ENCODE data around the gene LIN37. TPM values are rescaled to one million over a fixed set of nuclear protein-coding genes. Genes with fewer than 3 reads are reported as not detected.
A peak's percentile ranks its signal among the peaks of the same experiment; 100 is the strongest.

Gene LIN37
- total RNA-seq, 1 experiment from 2014 or later: 6.4 TPM

DNA sequence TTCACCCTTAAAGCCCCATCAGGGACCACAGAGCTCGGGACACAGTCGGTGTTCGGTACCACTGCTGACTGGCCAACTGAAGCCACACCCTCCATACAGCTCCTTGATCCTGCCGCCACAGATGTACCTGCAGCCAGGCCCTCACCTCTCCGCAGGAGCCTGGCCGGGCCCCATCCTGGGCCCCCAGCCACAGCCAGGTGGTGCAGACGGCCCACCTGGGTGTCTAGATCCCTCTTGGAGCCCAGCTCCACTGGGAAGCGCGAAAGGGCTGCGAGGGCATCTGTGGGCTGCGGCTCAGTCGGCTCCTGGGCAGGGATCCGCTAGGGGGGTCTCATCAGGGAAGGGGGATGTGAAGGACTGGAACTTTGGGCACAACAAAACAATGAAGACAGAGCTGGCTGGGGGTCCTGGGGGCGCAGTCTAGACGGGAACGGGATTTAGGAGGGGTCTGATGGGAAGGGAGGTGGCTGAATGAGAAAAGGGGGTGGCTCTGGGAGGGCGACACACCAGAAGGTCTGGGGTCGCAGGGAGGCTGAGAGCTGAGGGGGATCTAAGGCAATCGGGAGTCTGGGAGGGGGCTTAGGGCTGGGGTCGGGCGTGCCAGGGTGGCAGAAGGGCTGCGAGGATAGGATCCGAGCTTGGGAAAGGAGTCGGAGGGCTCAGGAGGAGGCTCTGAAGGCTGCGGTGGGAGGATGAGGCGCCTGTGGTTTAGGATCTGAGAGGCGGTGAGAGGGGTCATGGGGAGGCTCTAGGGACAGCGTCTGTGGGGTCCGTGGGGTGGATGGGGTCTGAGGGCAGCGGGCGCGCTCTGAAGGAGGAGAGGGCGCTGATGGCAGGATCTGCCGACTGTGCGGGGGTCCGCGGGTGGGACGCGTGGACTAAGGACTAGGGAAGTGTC lies 48.5 kb downstream of the LIN37 start (continued):
- TF ChIP-seq, protein P1, sequence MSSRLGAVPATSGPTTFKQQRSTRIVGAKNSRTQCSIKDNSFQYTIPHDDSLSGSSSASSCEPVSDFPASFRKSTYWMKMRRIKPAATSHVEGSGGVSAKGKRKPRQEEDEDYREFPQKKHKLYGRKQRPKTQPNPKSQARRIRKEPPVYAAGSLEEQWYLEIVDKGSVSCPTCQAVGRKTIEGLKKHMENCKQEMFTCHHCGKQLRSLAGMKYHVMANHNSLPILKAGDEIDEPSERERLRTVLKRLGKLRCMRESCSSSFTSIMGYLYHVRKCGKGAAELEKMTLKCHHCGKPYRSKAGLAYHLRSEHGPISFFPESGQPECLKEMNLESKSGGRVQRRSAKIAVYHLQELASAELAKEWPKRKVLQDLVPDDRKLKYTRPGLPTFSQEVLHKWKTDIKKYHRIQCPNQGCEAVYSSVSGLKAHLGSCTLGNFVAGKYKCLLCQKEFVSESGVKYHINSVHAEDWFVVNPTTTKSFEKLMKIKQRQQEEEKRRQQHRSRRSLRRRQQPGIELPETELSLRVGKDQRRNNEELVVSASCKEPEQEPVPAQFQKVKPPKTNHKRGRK (CRISPR knock-in tag; IDR thresholded peaks at IDR 0.05; ENCODE audit: borderline replicate concordance): no peak
- TF ChIP-seq GRHL2 (CRISPR knock-in tag; IDR thresholded peaks at IDR 0.05; ENCODE audit: insufficient replicate concordance, severe bottlenecking) (no peak), NFE2L1 (CRISPR knock-in tag; IDR thresholded peaks at IDR 0.05) (no peak), ZBTB43 (CRISPR knock-in tag; IDR thresholded peaks at IDR 0.05) (no peak), ETV6 (CRISPR knock-in tag; IDR thresholded peaks at IDR 0.05) (no peak), ZNF138 (CRISPR knock-in tag; conservative IDR thresholded peaks at IDR 0.05) (no peak), ZNF425 (CRISPR knock-in tag; conservative IDR thresholded peaks at IDR 0.05) (no peak), SP1 (CRISPR knock-in tag; conservative IDR thresholded peaks at IDR 0.05) (no peak)
- TF ChIP-seq, protein P2, sequence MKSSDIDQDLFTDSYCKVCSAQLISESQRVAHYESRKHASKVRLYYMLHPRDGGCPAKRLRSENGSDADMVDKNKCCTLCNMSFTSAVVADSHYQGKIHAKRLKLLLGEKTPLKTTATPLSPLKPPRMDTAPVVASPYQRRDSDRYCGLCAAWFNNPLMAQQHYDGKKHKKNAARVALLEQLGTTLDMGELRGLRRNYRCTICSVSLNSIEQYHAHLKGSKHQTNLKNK (CRISPR knock-in tag; IDR thresholded peaks at IDR 0.05): no peak
- TF ChIP-seq, protein P3, sequence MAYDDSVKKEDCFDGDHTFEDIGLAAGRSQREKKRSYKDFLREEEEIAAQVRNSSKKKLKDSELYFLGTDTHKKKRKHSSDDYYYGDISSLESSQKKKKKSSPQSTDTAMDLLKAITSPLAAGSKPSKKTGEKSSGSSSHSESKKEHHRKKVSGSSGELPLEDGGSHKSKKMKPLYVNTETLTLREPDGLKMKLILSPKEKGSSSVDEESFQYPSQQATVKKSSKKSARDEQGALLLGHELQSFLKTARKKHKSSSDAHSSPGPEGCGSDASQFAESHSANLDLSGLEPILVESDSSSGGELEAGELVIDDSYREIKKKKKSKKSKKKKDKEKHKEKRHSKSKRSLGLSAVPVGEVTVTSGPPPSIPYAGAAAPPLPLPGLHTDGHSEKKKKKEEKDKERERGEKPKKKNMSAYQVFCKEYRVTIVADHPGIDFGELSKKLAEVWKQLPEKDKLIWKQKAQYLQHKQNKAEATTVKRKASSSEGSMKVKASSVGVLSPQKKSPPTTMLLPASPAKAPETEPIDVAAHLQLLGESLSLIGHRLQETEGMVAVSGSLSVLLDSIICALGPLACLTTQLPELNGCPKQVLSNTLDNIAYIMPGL (CRISPR knock-in tag; IDR thresholded peaks at IDR 0.05): no peak

DNA sequence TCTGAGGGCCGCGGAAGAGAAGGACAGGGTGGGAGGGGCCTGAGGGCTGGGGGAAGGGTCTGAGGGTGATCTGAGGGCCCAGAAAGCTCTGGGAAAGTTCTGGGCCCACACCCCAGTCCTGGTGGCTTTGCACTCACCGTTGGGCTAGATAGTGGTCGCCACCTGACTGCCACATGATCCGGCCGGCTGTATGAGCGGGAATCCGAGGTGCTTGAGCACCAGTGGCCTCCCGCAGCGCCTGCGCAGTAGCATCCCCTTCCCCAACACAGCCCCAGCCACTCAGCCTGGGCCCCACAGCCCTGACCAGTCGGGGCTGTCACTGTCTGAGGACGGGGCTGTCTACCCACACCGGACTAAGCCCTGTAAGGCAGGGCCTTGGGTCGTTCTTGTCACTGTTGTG lies 49.3 kb downstream of the LIN37 start:
- H3K4me1 Mint-ChIP-seq: peaks cover 12% of the 10 kb centered on the region
- no peak overlapping the region for H3K27ac Mint-ChIP-seq
- ChIA-PET CTCF (interaction anchor here (0.5 to 3.3 kb wide), 5 partner anchors 12 to 643 kb away, joined by 3 to 26 read pairs (median 5); partner anchors contain the start of gene FXYD5), POLR2A (no interaction called here)
- ATAC-seq (peak; percentile 86), DNase-seq (ENCODE audit: low spot score) (peak; percentile 69)
- peaks cover 55% of the 10 kb centered on the region for H3K27me3 Mint-ChIP-seq (ENCODE audit: low read depth)
- no peaks in the 10 kb centered on the region for H3K9me3 Mint-ChIP-seq
- H3K36me3 Mint-ChIP-seq: no peaks in the 10 kb centered on the region
- peak overlapping the region; percentile 69 for H3K4me3 Mint-ChIP-seq
- 0 out of 2 replicates have a peak, but pooled peaks have one; percentile 50 for TF ChIP-seq ZBTB43 (CRISPR knock-in tag; IDR thresholded peaks at IDR 0.05)
- peak; percentile 81; the same call in 1 of the 2 replicates for TF ChIP-seq SMAD3 (CRISPR knock-in tag; IDR thresholded peaks at IDR 0.05; ENCODE audit: borderline replicate concordance)
- peak; percentile 81 for TF ChIP-seq ZNF121 (CRISPR knock-in tag; IDR thresholded peaks at IDR 0.05)
- no peak for TF ChIP-seq ZNF219 (CRISPR knock-in tag; IDR thresholded peaks at IDR 0.05; ENCODE audit: borderline replicate concordance)
- no peak for TF ChIP-seq ZNF423 (CRISPR knock-in tag; IDR thresholded peaks at IDR 0.05)
- 0 out of 2 replicates have a peak, but pooled peaks have one; percentile 29 for TF ChIP-seq FOXP1 (CRISPR knock-in tag; IDR thresholded peaks at IDR 0.05; ENCODE audit: borderline replicate concordance)
- TF ChIP-seq TEAD1 (CRISPR knock-in tag; IDR thresholded peaks at IDR 0.05): peak; percentile 61; the same call in 1 of the 2 replicates
- no peak for TF ChIP-seq TCF7 (CRISPR knock-in tag; IDR thresholded peaks at IDR 0.05; ENCODE audit: low read depth)
- TF ChIP-seq, protein P4, sequence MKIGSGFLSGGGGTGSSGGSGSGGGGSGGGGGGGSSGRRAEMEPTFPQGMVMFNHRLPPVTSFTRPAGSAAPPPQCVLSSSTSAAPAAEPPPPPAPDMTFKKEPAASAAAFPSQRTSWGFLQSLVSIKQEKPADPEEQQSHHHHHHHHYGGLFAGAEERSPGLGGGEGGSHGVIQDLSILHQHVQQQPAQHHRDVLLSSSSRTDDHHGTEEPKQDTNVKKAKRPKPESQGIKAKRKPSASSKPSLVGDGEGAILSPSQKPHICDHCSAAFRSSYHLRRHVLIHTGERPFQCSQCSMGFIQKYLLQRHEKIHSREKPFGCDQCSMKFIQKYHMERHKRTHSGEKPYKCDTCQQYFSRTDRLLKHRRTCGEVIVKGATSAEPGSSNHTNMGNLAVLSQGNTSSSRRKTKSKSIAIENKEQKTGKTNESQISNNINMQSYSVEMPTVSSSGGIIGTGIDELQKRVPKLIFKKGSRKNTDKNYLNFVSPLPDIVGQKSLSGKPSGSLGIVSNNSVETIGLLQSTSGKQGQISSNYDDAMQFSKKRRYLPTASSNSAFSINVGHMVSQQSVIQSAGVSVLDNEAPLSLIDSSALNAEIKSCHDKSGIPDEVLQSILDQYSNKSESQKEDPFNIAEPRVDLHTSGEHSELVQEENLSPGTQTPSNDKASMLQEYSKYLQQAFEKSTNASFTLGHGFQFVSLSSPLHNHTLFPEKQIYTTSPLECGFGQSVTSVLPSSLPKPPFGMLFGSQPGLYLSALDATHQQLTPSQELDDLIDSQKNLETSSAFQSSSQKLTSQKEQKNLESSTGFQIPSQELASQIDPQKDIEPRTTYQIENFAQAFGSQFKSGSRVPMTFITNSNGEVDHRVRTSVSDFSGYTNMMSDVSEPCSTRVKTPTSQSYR (CRISPR knock-in tag; IDR thresholded peaks at IDR 0.05): peak; percentile 77; the same call in 1 of the 2 replicates
